HG03439 (cell line): ENCODE measurements around the gene ASTN2.

Experiments used
- ATAC-seq: cut with Tn5 transposase; IDR thresholded peaks from one replicate; pipeline ENCODE4 v1.9.1; 2021; ENCODE audit warnings: mild to moderate bottlenecking, moderate library complexity; ENCODE audit not compliant: unreplicated experiment

ASTN2 gene

DNA sequence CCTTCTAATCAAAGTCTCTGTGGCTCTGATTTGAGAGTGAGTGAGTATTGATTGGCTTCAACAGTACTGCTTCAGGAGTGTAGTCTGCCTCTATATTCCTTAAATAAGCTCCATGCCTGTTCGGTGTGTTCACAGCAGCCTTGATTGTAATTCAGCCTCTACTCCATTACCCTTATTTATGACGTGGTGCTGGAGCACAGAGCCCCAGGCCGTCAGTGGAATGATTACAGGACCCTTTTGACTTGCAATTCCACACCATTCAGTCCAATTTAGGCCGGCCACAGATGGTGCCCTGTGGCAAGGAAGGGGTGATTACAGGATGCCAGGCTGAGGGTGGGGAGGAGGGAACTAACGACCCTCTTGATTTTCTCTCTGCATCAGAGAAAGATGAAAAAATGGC, 110.3 kb downstream of the ASTN2 start:
- no peak for ATAC-seq

- no peak for ATAC-seq
These were observed 111.1 kb downstream of the ASTN2 start for GRCh38 chr9:117303643-117304230.

DNA sequence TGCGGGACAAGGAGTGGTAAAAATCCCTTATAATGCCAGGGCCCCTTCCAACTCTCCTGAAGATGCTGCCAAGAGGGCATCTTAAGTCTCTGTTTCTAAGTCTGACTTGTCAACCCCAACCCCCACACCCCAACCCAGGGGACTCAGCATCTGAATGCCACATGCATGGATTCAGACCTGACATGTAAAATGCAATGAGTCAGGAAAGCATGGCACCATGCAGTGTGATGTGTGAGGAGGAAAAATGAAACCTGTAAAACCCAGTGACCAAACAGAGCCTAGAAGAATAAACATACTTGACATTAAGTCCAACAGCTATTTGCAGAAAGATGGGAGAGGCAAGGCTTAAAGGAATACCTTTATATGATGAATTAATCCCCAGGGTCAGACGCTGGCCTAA, 112.4 kb downstream of the ASTN2 start:
- ATAC-seq = no peak

DNA sequence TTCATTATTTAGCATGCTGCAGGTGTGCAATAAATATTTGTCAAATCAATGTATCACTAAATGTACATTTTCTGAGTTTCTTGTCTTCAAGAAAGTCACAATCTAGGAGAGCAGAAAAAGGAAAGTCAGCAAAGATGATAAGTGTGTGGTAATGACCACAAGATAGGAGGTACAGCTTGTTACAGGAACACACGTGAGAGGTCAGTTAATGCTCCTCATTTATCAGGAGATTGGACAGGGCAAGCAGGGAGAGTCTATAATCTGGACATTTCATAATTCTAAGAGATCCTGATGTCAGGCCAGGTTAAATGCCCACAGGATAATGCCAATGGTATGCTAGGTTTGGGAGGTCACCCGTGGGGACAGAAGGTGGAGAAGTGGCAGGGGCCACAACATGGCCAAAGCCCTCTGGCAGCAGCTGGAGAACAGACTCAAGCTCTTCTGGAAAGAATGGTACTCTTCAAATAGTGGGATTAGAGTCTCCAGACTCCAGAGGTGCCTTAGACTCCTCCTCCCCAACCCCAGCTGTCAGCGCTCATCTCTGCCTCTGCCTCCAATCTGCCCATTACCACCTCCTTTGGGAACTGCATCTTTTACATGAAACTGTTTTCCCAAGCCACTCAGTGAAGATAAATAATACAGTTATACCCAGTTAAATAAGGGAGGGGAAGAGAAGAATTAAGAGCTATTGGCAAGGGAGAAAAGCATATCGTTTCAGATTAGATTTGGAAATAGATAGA, 114.3 kb downstream of the ASTN2 start:
- no peak for ATAC-seq

- no peak for ATAC-seq
These were observed 118.4 kb downstream of the ASTN2 start for GRCh38 chr9:117296453-117296852.

DNA sequence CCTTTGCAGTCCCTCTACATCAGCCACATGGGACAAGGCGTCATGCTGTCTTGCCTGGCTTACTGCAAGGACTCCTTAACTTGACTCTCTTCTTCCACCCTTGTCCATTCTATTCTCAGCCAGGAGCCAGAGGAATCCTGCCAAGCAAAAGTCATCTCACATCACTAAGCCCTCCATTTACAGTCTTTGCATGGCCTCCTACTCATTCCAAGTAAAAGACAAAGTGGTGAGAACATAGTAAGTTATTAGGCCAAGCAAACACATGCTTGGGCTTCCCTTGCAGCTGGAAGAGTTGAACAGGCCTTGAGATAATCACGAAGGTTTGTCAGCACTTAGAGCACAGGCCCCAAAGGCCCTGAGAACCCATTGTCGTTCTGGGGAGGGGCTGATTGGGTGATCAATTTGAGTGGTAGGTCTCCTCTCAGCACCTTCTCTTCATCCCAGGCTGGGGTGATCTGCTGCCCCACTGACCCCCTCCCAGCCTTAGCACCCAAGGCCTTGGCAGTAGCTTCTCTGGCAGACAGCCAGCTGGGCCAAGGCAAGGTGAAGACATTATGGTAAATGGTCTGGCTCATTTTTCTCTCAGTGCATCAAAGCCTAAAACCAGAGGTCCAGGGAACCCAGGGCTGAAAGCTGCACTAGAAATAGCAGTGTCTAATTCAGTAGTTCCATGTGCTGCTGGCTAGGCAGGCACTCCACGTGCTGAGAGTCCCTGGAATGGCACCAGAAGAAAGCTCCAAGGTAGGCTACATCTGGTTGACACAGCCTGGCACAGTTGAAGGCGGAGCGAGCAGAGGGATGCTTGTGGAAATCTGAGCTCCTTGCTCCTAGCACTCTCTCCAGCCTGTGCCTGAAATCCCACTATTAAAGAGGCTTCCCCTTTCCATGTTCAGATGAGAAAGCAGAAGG, 121.4 kb downstream of the ASTN2 start:
- no peak for ATAC-seq

DNA sequence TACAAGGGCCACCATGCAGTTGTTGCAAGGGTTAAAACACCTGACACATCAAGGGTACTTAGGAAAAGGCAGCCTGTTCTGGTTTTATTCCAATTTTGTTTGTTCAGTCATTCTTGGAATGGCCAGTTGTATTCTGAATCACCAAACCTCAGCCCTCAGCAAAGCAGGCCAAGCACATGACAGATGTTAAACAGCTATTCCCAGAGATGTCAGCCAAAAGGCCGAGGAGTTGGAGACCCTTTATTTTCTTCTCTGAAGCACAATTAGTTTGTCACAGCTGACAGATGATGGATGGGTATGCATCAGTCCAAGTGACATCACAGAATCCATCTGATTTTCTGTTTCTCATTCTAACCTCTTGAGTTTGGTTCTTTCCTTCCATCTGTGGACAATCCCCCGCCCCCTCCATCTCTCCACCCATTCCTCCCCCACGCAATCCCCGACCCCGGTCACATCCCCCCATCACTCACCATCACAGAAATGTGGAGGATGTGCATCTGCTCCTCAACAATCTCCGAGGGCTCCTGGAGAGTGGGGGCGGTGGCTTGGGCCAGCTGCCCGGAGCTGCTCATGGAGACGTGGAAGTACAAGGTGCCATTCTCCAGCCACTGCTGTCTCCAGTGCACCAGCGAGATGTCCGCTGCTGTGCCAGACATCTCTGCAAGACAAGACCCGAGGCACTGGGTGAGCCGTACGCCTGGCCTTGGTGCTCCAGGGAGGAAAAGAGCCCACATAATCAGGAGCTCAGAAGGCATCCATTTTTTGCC, 123.8 kb downstream of the ASTN2 start:
- no peak for ATAC-seq

- no peak for ATAC-seq
These were observed 124.5 kb downstream of the ASTN2 start for GRCh38 chr9:117290306-117290840.

GRCh38 chr9:117286245-117286644, 128.6 kb downstream of the ASTN2 start:
- ATAC-seq = no peak

- no peak for ATAC-seq
These were observed 130.4 kb downstream of the ASTN2 start for GRCh38 chr9:117284414-117284813.

GRCh38 chr9:117282541-117282940, 132.3 kb downstream of the ASTN2 start:
- no peak for ATAC-seq

DNA sequence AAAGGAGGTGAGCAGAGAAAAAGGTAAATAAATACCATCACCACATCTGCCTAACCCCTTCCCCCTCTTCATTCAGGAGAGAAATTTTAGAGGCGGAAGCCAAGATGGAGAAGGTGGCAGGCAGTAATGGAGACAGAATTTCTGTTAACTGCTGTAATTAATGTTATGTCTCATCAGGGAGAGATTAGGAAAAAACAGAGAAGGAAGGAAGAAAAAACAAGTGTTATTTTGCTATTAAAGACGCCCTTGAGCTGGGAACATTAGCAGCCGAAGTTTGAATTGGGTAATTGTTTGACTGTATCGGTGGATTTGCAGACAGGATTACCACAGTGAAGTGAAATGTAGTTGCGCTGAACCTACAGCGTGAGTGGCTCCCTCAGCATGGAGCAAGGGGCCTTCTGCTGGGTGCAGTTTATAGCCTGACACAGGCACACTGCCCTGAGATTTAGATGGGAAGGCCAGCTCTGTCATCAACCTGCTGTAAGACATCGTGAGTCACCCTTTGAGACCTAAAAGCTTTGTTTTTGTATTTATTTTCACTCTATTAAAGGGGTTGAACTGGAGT, 136.3 kb downstream of the ASTN2 start:
- no peak for ATAC-seq

- ATAC-seq = no peak
These were observed 136.8 kb downstream of the ASTN2 start for GRCh38 chr9:117278020-117278419.

DNA sequence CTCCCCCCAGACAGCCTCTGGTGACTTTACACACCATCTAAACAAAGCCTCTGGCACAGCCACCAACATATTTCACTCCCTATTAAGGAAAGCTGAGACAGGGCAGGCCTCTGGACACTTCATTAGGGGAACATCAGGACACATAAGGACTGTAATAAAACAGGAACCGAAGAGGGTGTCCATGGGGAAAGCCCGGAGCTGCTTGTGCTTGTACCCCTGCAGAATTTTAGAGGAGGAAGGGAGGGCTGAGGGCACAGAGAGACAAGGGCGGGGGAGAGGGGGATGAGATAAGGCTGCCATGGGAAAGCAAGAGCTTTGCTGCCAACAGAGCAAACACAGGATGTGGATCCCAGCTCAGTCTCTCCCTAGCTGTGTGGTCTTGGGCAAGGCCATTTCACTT, 138.4 kb downstream of the ASTN2 start:
- ATAC-seq = no peak

DNA sequence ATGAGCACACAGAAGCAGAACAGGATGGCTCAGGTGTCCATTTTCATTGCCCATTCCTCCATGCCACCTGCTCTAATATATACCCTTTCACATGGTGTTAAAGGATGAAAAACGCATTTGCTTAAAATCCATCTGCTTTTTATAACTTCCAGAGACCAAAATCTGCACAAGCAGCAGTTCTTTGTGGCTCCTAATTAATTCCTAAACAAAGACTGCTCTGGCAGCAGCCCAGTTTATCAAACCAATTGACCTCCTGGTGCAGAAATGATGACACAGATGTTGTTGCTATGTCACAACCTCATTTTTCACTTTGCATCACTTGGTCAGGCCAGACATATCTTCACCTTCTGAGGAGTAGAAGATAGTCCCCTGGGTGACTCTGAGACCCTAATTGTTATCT, 141.2 kb downstream of the ASTN2 start:
- ATAC-seq = no peak

GRCh38 chr9:117268847-117269446, 145.9 kb downstream of the ASTN2 start:
- ATAC-seq = no peak

DNA sequence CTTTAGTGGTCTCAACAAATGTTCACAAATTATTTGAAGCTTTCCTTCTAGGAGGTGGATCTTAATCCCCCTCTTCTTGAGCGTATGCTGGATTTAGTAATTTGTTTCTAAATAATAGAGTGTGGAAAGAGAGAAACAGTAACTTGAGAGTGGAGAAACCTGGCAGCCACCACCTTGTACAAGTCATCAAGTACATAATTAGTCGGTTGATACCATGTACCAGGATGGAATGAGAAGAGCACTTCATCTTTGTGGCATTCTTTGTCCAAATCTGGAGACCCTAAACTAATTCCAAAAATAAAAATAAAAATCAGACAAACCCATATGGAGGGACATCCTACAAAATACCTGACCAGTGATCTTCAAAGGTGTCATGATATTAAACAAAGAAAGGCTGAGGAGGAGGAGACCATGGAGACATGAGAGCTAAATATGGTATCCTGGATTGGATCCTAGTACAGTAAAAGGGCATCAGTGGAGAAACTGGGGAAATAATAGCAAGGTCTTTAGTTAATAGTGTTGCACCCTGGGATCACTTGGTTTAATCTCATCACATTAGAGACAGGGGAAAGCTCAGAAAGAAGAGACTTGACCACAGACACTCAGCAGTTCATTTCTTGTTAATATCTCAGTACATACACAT, 147.9 kb downstream of the ASTN2 start:
- no peak for ATAC-seq

- no peak for ATAC-seq
These were observed 149.6 kb downstream of the ASTN2 start for GRCh38 chr9:117265253-117265652.

- no peak for ATAC-seq
These were observed 156.5 kb downstream of the ASTN2 start for GRCh38 chr9:117258184-117258866.
